Measurements from ENCODE around the gene ZNF28.
"Not testable (repeated sequence)": the region's sequence is repeated elsewhere in the genome, so short reads cannot be mapped to it uniquely, and the experiment has no call there.

GRCh38 chr19:52829866-52830265, 8.4 kb upstream of the ZNF28 start:
- not testable (repeated sequence) for TF ChIP-seq CTCF (IDR thresholded peaks at IDR 0.05; ENCODE audit: extremely low read depth in 1 of 2, insufficient read depth in 1 of 2, low read depth in 1 of 2, low read length in 2 of 2); POLR2AphosphoS5 (IDR thresholded peaks at IDR 0.05; ENCODE audit: insufficient read depth, low read depth, low read length); FOS (IDR thresholded peaks at IDR 0.05; ENCODE audit: borderline replicate concordance, insufficient read depth, low read length); EZH2 (IDR thresholded peaks at IDR 0.05; ENCODE audit: borderline replicate concordance, low read depth, low read length, severe bottlenecking); MAX (IDR thresholded peaks at IDR 0.05; ENCODE audit: insufficient read depth, insufficient read length)
